Measurements from ENCODE around the gene PERCC1.
A peak's percentile ranks its signal among the peaks of the same experiment; 100 is the strongest.

Gene PERCC1

DNA sequence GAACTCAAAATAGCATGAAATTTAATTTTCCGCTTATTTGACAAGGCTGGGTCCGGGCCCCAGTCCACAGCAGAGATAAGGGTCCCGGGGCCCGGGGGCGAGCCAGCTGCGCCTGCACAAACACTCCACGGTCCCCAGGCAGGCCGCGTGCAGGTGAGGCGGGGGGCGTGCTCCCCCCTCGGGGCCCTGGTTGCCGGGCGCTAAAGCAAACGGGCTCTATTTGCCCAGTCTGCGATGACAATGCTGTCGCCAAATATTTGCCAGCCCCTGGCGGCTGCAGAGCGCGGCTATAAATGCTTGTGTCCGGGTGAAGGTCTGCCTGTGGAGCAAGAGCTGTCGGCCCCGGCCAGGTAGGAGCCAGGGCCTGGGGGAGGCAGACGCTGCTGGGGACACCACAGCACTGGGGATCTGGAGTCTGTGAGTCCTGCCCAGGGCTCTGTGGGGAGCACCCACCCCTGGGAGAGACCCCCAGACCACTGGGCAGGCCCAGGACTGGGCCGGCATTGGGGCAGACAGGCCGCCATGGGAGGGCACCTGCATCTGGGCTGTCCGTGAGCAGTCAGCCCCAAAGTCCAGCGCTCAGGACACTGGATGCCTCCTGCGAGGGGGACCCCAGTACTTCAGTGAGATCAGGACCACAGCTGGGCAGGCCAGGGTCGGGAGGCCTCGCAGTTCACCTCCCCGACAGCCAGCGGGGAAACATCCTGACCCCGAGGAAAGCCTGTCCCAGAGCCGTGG is at the start of gene PERCC1:
PERCC1 (plus strand) TSS at position 320 of the 738 bp plus-strand sequence. CDS start 1,516 bp downstream, outside the sequence.
- no peak for DNase-seq

DNA sequence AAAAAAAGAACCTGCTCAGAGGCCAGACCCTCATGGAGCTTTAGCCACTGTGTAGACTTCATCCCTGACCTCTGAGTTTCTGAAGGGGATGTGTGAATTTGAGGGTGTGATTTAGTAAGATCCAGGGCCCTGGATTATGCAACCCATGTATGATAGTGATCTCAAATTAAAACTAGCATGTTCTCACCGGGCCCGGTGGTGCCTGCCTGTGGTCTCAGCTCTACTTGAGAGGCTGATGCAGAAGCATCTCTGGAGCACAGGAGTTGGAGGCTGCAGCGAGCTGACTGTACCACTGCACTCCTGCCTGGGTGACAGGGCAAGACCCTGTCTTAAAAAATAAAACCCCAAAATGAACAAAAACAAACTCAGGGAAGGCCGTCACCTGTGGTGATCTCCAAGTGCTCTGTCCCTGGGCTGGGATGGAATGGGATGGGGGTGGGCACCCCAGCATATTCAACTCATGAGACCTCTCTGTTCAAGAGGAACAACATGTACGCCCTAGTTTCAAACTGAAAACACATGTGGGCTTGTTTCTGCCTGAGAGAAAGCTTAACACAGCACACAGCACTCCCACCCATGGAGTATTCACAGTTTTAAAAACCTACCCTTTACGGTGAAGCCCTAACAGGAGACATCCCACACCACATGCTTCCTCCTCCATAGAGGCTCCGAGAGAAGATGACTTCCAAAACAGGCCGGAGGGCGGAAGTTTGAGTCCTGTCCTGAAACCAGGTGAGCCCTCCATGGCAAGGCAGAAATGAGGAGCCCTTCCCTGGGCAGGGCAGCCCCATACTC is 49.1 kb upstream of the PERCC1 start:
- DNase-seq: no peak

DNA sequence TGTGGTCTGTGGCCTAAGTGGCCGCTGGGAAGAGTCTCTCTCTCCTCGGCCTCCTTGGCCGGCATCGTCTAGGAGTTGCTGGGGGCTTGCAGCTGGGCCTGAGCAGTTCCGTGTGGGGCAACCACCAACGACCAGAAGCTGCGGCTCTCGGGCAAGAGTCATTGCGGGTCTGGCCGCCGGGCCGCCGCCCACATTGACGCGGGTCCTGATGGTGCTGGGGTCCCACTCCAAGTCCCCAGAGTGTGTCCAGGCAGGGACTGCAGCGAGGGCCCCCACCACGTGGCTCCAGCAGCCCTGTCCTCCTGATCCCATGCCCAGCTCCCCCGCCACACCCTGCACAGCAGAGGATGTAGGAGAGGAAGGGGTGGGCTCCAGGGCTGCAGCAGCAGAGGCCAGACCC is 47.3 kb upstream of the PERCC1 start:
- no peak for DNase-seq

DNA sequence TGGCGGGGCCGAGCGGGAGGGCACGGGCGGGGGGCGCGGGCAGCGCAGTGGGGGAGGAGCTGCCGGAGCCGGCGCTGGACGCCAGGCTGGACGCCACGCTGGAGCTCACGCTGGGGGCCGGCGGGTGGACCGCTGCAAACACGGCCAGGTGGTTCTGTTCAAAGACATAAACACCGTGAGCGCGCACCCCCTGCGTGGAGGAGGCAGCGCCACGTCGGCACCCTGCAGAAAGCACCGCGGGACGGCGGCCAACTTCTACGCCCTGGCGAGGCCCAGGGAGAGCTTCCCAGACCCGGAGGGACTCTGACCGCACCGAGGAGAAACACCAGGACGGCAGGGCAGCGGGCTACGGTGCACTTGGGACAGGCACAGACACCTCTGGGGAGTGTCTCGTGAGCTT is 45.6 kb upstream of the PERCC1 start:
- DNase-seq: no peak

DNA sequence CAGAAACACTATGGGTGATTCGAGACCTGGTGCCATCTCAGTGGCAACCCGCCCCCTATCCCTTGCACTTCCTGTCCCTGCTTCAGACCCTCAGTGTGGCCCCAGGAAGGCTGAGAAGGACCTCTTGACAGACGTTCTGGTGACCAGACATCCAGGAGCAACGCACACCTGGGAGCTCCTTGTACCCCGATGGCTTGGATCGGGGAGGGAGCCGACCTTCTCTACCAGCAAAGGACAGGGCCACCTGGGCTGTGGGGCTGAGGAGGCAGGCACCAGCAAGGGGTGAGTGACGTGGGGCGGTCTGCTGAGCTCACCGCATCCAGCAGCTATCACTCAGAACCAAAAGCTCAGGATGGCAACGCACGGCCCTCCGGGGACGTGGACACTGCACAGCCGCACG is 43.5 kb upstream of the PERCC1 start:
- DNase-seq: no peak

DNA sequence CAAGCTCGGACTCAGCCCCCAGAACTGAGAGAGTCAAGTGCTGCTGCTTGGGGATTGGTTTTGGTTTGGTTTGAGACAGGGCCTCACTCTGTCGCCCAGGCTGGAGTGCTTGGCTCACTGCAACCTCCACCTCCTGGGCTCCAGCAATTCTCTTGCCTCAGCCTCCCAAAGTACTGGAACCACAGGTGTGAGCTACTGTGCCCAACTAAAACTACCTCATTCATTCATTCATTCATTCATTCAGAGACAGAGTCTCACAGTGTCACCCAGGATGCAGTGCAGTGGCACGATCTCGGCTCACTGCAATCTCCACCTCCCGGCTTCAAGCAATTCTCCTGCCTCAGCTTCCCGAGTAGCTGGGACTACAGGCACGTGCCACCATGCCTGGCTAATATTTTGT is 41.1 kb upstream of the PERCC1 start:
- no peak for DNase-seq

DNA sequence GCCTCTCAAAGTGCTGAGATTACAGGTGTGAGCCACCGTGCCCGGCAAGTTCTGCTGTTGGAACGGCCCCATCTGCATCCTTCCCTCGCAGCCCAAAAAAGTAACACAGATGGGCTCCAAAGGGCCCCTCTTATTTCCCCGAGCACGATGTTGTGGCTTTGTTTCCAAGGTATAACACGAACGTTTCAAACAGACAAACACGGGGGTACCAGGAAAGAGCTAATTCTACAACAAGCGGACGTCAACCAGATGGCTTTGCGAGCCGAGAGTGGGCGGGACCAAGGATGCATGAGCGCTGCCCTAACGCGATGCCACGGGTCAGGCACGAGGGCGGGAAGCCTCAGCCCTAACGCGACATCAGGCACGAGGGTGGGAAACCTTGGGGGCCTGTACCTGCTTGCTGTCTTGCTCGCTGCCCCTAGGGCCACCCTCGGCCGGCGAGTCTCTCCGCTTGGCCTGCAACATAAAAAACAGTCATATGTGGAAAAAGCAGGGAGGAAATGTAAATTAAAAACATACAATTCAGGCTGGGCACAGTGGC is 40.6 kb upstream of the PERCC1 start:
- DNase-seq: no peak

DNA sequence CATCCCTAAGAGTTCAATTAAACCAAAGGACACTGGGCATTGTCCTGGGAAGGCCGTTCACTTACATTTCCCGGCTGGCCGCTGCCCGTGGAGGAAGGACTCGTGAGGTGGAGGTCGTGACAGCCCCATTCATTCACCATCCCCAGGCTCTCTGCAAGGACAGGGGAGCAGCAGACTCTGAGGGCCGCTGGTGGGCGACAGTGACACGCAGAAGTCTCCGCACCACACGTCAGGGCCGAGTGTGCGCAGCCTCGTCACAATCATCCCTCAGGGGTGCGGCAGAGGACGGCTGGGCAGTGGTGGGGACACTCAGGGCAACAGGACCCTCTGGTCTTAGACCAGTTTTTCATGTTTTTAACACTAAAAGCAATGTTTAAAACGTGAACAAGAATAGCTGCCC is 38.1 kb upstream of the PERCC1 start:
- no peak for DNase-seq

DNA sequence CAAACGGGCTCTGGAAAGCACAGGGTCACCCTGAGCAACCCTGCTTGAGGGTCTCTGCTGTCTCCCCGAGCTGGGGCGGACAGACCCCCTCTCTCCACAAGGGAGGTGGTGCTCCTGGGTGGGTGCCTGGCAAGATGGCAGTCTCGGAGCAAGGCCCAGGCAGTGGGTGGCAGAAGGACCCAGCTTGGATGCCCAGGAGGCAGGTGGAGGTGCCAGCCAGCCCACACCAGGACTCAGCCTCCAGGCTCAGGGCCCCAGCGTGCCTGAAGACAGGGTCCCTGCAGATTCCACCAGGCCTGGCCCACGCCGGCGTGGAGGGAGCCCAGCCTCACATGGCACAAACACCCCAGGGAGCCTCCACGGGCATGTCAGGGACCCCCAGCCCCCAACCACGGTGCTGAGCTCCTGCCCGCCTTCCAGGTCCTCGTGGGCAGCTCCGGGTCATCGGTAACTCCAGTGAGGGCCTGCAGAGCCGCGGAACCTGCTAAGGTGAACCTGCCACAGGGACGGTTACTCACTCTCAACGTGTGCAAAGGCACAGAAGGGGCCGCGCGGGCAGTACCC is 37.2 kb upstream of the PERCC1 start:
- DNase-seq: no peak

DNA sequence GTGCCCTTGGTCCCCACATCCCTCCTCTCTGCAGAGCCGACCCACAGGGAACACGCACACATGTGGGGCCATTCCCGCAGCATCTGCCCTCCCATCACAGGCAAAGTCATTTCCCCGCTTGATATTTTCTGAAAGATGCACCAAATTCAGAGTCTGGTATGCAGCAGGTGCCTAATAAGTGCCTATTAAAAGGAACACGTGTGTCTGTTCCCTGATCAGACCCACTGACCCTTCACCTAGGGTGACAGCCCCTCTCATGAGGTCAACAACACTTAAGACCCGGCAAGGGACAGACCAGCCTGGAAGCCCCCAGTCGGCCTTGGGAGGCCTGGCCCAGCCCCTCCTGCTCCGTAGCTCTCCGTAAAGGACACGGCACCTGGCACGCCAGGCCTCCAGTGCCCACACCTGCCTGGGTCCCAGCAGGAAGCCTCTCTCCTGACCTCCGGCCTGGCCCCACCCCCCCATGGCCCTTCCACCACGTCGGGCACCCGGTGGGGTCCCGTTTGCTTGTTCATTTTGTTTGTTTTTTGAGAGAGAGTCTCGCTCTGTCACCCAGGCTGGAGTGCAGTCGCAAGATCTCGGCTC is 36.4 kb upstream of the PERCC1 start:
- DNase-seq: no peak

DNA sequence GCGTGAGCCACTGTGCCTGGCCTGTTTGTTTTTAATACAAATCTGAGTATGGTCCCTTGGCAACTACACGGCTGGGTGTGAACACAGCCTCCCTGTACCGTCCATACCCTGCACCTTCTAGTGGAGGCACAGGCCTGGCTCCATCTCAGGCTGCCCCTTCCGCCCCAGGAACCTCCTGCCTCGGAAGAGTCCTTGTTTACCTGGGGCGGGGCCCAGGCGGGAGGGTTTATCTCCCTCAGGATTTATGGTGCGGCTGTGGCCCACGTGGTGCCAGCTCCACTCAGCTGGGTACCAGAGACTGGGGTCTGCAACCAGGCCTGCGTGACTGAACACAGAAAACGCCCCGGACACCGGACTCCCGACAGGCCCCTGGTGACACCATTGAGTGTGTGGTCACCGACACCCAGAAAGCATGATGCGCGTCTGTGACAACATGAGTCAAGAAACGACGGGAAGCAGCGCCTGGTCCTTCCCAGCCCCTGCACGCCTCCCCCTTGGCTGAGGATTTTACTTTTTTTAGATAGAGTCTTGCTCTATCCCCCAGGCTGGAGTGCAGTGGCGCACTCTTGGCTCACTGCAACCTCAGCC is 35.3 kb upstream of the PERCC1 start:
- no peak for DNase-seq

DNA sequence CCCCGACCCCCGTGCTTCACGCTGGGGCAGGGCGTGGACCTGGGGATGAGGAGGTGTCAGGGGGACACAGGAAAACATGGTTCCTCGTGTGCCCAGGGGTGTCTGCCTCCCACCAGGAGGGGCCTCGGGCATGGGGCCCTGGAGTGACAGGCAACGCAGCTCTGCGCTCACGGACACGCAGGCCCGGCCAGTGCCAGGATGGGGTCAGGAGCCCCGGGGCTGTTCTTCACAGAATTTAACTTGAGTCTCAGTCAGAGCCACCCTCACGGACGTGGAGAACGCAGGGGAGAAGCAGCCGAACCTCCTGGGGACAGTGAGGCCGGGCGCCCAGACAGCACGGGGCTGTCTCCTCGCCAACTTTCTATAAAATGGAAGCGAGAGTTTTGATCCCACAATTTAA is 33.1 kb upstream of the PERCC1 start:
- DNase-seq: no peak

DNA sequence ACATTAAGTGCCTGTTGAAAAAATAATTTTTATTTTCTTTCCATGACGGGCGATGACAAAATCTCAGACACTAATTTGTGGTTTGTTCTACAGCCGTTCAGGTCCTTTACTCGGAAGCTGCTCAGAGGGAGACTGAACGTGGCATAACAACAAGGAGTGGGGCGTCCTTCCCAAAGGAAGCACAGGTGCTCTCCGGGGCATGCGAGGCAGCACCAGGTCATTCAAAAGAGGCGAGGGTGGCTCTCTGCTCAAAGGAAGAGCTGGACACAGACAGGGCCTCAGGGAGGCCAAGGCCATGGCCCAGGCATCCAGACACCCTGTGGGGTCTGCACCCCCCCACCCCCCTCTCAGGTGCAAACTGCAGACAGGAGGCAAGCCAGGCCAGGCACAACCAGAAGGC is 32.5 kb upstream of the PERCC1 start:
- DNase-seq: no peak

DNA sequence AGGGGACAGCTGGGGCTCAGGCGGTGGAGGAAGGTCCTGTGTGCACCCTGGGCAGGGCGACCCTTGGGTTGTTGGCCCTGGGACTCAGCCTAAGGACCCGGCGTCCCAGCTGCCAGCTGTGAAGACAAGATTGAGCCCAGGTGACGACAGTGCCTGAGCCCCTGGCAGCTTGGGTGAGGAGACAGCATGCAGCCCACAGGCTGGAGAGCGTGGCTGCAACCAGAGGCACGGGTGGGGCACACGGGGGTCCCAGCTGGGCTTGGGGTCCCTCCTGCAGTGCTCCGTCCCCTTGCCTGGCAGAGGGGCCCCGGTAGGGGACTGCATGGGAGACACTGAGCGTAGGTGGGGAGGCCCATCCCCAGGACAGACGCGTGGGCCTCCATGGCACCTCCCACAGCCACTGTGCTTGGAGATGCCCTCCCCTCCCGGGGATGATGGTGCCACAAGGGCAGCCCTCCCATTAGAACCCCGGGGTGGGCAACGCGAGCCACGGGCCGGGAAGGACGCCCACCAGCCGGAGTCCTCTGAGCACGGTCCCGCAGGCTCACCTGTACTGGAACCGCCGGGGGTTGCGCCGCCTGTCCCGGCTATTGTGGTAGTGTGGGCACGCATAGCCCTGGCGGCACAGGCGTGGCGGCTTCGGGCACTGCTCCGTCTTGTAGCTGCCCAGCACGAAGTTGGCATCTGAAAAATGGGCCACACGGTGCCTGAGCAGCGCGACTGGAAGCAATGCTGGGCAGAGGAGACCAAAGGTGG is 31.9 kb upstream of the PERCC1 start:
- DNase-seq: no peak

DNA sequence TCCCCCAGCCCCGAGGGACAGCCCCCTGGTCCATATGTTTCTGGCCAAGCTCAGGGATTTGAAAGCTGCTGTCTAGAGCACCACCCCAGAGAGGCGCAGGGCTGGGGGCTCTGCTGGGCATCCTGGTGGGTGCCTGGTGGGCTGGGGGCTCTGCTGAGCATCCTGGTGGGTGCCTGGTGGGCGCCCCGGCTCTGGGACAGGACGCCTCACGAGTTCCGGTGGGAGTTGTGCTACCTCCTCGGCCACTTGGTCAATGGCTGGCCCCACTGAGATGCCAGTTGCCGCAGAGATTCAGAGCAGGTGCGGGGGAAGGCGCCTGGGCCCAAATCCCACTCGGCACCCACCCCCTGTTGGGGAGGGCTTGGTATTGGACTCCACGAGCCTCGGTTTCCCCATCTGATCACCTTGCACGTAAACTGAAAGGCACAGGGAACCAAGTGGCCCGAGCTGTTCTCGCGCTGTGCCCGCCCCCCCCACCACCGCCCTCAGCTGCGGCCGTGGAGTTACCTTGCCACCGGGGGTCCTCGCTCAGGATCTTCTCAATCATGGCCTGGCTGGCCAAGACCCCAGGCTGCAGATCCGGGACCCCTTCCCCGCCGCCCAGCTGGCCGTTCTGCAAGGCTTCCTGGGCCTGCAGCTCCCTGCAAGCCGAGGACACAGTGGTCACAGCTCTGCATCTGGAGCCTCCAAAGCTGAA is 29.7 kb upstream of the PERCC1 start:
- no peak for DNase-seq

DNA sequence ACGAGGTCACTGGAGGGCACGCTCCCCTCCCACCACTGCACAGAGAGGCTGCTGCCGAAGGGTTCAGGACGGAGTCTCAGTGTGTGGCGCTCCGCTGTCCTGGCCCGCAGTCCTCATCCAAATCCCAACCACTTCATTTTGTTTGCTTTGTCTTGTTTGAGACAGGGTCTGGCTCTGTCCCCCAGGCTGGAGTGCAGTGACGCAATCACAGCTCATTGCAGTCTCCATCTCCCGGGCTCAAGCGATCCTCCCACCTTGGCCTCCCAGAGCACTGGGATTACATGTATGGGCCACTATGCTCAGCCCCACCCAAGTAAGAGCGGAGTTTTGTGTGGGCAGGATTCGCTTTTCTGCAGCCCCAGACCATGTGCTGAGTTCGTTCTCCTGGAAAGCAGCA is 29.1 kb upstream of the PERCC1 start:
- DNase-seq: no peak

DNA sequence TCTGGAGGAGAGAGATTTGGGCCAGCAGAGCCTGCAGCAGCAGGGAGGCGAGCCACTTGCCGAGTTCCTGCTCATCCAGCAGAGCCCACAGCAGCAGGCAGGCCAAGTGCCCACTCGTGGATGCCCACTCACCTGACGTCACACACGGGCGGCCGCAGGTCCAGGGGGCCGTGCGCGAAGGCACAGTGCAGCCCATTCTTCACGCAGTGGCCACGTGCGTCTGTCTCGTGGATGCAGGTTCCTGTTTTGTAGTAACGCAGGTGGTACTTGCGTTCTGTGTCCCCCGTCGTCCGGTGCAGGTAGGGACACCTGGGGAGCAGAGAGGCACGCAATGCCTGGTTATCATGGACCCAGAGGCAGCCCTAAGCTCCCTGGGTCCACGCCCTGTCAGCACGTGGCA is 27.8 kb upstream of the PERCC1 start:
- no peak for DNase-seq

DNA sequence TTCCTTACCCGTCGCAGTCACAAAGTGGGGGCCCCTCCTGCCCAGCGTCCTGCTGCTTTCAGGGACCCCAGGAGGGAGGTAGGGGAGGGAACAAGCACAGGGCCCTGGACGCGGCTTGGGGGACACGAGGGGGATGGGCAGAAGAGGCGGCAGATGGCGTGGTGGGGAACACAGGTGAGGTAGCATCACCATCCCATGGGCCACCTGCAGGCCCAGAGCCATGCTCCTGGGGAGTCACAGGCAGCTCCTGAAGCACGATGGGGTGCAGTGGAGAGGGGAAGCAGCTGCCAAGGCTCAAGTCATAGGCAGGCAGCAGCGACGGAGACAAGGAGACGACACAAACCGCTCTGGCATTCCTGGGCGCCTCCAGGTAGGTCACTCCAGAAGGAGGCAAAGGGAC is 27.1 kb upstream of the PERCC1 start:
- no peak for DNase-seq

DNA sequence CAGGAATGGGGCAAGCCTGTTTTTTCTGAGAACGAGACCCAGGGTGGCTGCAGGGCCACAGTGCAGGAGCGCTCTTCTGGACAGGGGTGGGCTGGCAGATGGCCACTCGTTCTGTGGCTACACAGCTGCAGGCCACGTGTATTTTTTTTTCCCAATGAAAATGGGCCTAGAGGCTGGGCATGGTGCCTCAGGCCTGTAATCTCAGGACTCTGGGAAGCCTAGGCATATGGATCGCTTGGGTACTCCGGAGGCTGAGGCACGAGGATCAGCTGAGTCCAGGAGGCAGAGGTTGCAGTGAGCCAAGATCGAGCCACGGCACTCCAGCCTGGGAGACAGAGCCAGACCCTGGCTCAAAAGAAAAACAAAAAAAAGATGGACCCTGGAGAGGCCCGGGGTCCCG is 23.1 kb upstream of the PERCC1 start:
- DNase-seq: no peak

DNA sequence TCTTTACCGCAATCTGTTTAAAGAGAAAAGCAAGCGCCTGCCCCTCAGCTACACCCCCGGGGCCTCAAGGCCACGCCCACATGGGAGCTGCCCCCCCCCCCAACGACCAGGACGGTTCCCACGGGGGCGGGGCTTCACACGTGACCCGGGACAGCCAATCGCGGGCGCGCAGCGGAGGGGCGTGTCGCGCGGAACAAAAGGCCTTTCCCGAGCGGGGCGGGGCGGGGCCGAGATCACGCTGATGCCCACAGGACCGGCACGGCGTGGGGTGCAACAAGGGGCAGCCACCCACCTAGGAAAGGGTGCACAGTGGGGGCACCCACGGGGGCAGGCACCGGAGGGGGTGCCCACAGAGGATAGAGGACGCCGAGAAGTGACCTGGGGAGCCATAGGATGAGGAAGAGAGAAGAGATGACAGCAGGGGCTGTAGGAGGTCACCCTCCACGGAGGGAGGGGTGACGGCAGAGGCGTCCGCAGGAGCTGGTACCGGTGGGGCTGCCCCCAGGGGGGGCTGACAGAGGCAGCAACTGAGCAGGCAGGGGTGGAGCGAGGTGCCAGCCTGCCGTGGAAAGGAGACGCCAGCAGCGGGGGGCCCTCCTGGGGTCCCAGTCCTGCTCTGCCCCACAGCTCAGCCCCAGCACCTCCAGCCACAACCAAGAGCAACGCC is 22.6 kb upstream of the PERCC1 start:
- DNase-seq: peak; percentile 81

DNA sequence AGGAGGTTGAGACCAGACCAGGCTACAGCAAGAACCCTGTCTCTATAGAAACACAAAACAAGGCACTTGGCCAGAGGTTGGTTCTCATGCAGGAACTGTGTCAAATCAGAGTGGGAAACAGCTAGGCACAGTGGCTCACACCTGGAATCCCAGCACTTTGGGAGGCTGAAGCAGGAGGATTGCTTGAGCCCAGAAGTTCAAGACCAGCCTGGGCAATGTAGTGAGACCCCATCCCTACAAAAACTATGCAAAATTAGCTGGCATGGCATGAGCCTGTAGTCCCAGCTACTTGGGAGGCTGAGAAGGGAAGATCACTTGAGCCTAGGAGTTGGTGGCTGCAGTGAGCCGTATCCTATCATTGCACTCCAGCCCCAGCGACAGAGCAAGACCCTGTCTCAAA is 18.0 kb upstream of the PERCC1 start:
- no peak for DNase-seq
